CD4-positive, alpha-beta T cell (primary cell): Measurements from ENCODE around the gene GABRB3. TPM values are rescaled to one million over a fixed set of nuclear protein-coding genes. Genes with fewer than 3 reads are reported as not detected.

Experiments used
- ATAC-seq: fragments of 200-7000 bp; cut with Tn5 transposase; one replicate; pipeline ENCODE4 v1.10.0; 2022; ENCODE audit warnings: mild to moderate bottlenecking; ENCODE audit not compliant: poor library complexity
- CTCF ChIA-PET: fragments of 350-600 bp; sonication (Branson Sonifier 250); formaldehyde crosslinking; loops from one replicate; lab custom pipeline; 2021; ENCODE audit warnings: antibody characterized with exemption, inconsistent platforms; lab: Charles Lee
- POLR2A ChIA-PET: fragments of 350-600 bp; sonication (Branson Sonifier 250); formaldehyde crosslinking; loops from one replicate; lab custom pipeline; 2021; ENCODE audit warnings: antibody characterized with exemption, inconsistent platforms; lab: Charles Lee
- DNase-seq, 14 experiments: peaks; one replicate each; pipeline ENCODE4 v3.0.0-alpha.2; 2013 to 2020; ENCODE audit warnings: mixed read lengths in 2 of 14
- H3K27ac ChIP-seq, 2 donors: one replicate each; pipeline versions ENCODE4 v1.5.1 to v1.7.0; 2013; ENCODE audit warnings: low read length in 2 of 2, low read depth in 1 of 2, mild to moderate bottlenecking in 1 of 2
- H3K27me3 ChIP-seq, 2 experiments: 1 replicate in 1 of 2; 2 replicates in 1 of 2; pipeline versions ENCODE4 v1.6.1 to v1.7.0; 2013; ENCODE audit warnings: low read length in 2 of 2, control low read depth in 1 of 2, mild to moderate bottlenecking in 1 of 2, moderate library complexity in 1 of 2; ENCODE audit not compliant: insufficient read depth in 2 of 2, control insufficient read depth in 1 of 2
- H3K36me3 ChIP-seq: one replicate; pipeline ENCODE4 v1.6.1; 2013; ENCODE audit warnings: low read length, control low read depth; ENCODE audit not compliant: insufficient read depth
- H3K4me1 ChIP-seq: one replicate; pipeline ENCODE4 v1.6.1; 2013; ENCODE audit warnings: low read length, control low read depth; ENCODE audit not compliant: insufficient read depth
- H3K4me3 ChIP-seq: one replicate; pipeline ENCODE4 v1.5.1; 2013; ENCODE audit warnings: mild to moderate bottlenecking, low read length, moderate library complexity
- H3K9me3 ChIP-seq, 2 experiments: 1 replicate in 1 of 2; 2 replicates in 1 of 2; pipeline versions ENCODE4 v1.6.1 to v1.7.0; 2013; ENCODE audit warnings: low read length in 2 of 2, mild to moderate bottlenecking in 2 of 2, control low read depth in 1 of 2, moderate library complexity in 1 of 2; ENCODE audit not compliant: control insufficient read depth in 1 of 2, insufficient read depth in 1 of 2
- H3K27ac Mint-ChIP-seq: one replicate; pipeline ENCODE4 v1.8.0; 2020; ENCODE audit warnings: mixed read lengths
- H3K27me3 Mint-ChIP-seq: one replicate; pipeline ENCODE4 v1.8.0; 2021; ENCODE audit warnings: mixed read lengths
- H3K36me3 Mint-ChIP-seq: one replicate; pipeline ENCODE4 v1.8.0; 2021; ENCODE audit warnings: low read depth, mixed read lengths
- H3K4me1 Mint-ChIP-seq: one replicate; pipeline ENCODE4 v1.8.0; 2021; ENCODE audit warnings: low read depth, mixed read lengths
- H3K4me3 Mint-ChIP-seq: one replicate; pipeline ENCODE4 v1.8.0; 2020; ENCODE audit warnings: mild to moderate bottlenecking, mixed read lengths
- H3K9me3 Mint-ChIP-seq: one replicate; pipeline ENCODE4 v1.8.0; 2020; ENCODE audit warnings: mixed read lengths
- intact Hi-C, 2 experiments: fragments of 100-400 bp; cut with DNase I in 1 of 2; cut with micrococcal nuclease in 1 of 2; formaldehyde crosslinking; loops; one replicate each; pipeline versions ENCODE4 v1.15.1 to v1.9.0; 2023 to 2025; cut with DNase I, micrococcal nuclease
- total RNA-seq, 174 experiments: library from RNA in 2 of 174; stranded (reverse) in 2 of 174; gene quantifications; one replicate each; pipeline ENCODE4 v1.2.3 and lab custom pipeline; 2021 to 2026
- TF ChIP-seq, protein P1 (sequence below): fragments of 200-600 bp; IDR thresholded peaks from one replicate; pipeline ENCODE4 v1.8.0; 2022; ENCODE audit warnings: antibody characterized with exemption, mild to moderate bottlenecking

Gene GABRB3
- total RNA-seq, 2 experiments from 2014 or later = not detected

DNA sequence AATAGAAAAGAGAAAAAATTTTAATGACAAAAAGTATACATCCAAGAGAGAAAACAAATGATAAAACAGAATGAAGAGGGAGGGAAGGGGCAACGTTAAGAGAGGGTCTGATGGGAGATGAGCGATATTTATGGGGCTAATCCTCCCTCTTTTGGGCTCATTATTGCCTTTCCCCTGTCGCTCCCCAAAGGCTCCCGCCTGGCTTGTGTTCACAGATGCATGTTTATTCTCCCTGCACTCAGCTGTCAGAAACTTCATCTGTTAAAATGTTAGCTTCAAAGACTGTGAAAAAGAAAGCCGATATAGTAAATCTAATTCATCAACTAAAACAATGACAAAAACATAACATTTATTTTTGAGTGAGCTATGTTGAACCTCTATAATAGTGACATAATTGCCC, 74.3 kb downstream of the GABRB3 start:
- H3K4me1 Mint-ChIP-seq = no peaks in the 10 kb centered on the region
- H3K36me3 Mint-ChIP-seq = no peaks in the 10 kb centered on the region
- DNase-seq = no peak
- H3K9me3 ChIP-seq = peaks cover 1 to 6% of the 10 kb centered on the region in 2 experiments
- H3K27me3 ChIP-seq = no peaks in the 10 kb centered on the region
- H3K27me3 Mint-ChIP-seq = no peaks in the 10 kb centered on the region
- no peak overlapping the region for H3K27ac Mint-ChIP-seq
- no peak overlapping the region for H3K4me3 ChIP-seq
- H3K4me1 ChIP-seq = no peaks in the 10 kb centered on the region
- H3K27ac ChIP-seq = no peak overlapping the region
- intact Hi-C loops = no loop called here
- POLR2A ChIA-PET = no interaction called here
- H3K36me3 ChIP-seq = no peaks in the 10 kb centered on the region
- no peak overlapping the region for H3K4me3 Mint-ChIP-seq
- ATAC-seq = no peak
- TF ChIP-seq, protein P1, sequence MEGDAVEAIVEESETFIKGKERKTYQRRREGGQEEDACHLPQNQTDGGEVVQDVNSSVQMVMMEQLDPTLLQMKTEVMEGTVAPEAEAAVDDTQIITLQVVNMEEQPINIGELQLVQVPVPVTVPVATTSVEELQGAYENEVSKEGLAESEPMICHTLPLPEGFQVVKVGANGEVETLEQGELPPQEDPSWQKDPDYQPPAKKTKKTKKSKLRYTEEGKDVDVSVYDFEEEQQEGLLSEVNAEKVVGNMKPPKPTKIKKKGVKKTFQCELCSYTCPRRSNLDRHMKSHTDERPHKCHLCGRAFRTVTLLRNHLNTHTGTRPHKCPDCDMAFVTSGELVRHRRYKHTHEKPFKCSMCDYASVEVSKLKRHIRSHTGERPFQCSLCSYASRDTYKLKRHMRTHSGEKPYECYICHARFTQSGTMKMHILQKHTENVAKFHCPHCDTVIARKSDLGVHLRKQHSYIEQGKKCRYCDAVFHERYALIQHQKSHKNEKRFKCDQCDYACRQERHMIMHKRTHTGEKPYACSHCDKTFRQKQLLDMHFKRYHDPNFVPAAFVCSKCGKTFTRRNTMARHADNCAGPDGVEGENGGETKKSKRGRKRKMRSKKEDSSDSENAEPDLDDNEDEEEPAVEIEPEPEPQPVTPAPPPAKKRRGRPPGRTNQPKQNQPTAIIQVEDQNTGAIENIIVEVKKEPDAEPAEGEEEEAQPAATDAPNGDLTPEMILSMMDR = no peak
- H3K9me3 Mint-ChIP-seq = peaks cover 9% of the 10 kb centered on the region
- CTCF ChIA-PET = no interaction called here

DNA sequence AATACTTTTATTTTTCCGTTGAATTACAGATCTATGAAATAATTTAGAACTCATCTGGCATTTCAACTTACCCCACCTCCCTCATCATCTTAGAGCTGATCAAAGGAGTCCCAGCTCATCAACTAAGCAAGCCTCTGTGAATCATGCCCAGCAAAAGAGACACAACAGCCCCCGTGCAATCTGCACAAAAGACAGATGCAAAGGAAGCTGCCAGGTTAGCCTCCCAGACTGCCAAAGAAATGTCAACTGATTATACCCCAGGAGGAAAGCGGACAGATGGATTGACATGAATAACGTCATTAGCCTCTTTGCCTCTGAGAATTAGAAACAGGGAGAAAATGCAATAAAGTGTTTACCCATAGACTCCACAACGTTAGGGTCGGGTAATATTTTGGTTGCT, 75.0 kb downstream of the GABRB3 start:
- intact Hi-C loops = no loop called here
- H3K27me3 Mint-ChIP-seq = no peaks in the 10 kb centered on the region
- DNase-seq (no peak), ATAC-seq (no peak)
- Histone ChIP-seq H3K27me3 (no peaks in the 10 kb centered on the region), H3K4me1 (no peaks in the 10 kb centered on the region), H3K4me3 (no peak overlapping the region), H3K36me3 (no peaks in the 10 kb centered on the region), H3K9me3 (peaks cover 0 to 5% of the 10 kb centered on the region in 2 experiments), H3K27ac (no peak overlapping the region)
- ChIA-PET POLR2A (no interaction called here), CTCF (no interaction called here)
- TF ChIP-seq, protein P1 = no peak
- H3K4me3 Mint-ChIP-seq = no peak overlapping the region
- H3K9me3 Mint-ChIP-seq = peaks cover 9% of the 10 kb centered on the region
- H3K27ac Mint-ChIP-seq = no peak overlapping the region
- H3K36me3 Mint-ChIP-seq = no peaks in the 10 kb centered on the region
- H3K4me1 Mint-ChIP-seq = no peaks in the 10 kb centered on the region

DNA sequence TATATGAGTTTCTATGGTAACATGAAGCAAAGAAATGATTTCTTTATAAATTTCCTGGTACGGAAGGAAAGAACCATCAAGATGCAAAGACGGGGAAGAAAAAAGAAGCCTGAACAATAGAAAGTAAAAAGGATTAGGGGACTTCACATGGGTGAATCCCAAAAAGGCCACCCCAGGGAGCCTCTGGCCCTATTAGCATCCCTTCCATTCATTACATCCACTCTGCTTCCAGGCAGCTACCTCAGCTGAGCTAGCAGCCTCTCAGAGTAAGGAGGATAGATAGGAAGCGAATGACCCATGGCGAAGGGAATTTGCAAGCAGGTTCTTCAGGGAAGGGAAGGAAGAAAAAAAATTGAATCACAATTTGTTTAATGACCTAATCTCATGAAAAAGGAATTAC, 81.6 kb downstream of the GABRB3 start:
- no peak for DNase-seq
- ChIA-PET CTCF (no interaction called here), POLR2A (no interaction called here)
- Histone ChIP-seq H3K4me1 (no peaks in the 10 kb centered on the region), H3K27ac (no peak overlapping the region), H3K4me3 (no peak overlapping the region), H3K36me3 (no peaks in the 10 kb centered on the region), H3K27me3 (no peaks in the 10 kb centered on the region), H3K9me3 (peaks cover 0 to 10% of the 10 kb centered on the region in 2 experiments)
- Mint-ChIP-seq H3K27ac (no peak overlapping the region), H3K36me3 (no peaks in the 10 kb centered on the region), H3K4me3 (no peak overlapping the region), H3K27me3 (no peaks in the 10 kb centered on the region), H3K4me1 (no peaks in the 10 kb centered on the region), H3K9me3 (peaks cover 7% of the 10 kb centered on the region)
- no peak for ATAC-seq
- TF ChIP-seq, protein P1 = no peak
- intact Hi-C loops = no loop called here
